Activated CD8-positive, alpha-beta memory T cell treated with anti-CD3 and anti-CD28 coated beads for 4 hours (primary cell): Measurements from ENCODE around the gene POMP.
"Not testable (repeated sequence)": the region's sequence is repeated elsewhere in the genome, so short reads cannot be mapped to it uniquely, and the experiment has no call there.

Experiments used
- DNase-seq, 2 donors: peaks; one replicate each; pipeline ENCODE4 v3.0.0-alpha.2; 2020; ENCODE audit warnings: low read depth in 2 of 2

POMP gene

GRCh38 chr13:28693605-28694491, 34.9 kb downstream of the POMP start:
- DNase-seq: not testable (repeated sequence)

GRCh38 chr13:28697441-28697840, 38.5 kb downstream of the POMP start:
- DNase-seq: no peak

GRCh38 chr13:28699246-28699645, 40.3 kb downstream of the POMP start:
- no peak for DNase-seq

DNA sequence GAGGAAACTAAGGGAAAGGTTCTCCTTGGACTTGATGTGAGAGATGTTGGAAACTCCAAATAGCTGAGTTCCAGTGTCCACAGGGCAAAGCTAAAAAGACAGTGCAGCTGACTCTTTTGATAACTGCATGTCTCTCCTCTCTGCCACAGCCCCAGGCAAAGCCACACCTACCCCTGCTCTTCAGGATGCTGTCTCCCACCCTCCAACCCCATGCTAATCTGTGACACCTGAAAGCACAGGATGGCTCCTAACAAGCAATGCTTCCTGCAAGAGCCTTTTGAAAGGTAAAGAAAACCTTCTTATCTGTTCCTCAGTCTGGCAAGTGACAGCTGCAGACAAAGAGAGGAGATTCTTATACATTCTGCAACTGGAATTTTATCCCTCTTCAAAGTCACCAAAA, 45.4 kb downstream of the POMP start:
- DNase-seq: no peak

GRCh38 chr13:28704919-28705318, 46.0 kb downstream of the POMP start:
- DNase-seq: no peak

- DNase-seq: no peak
These were observed 46.6 kb downstream of the POMP start for GRCh38 chr13:28705461-28706083.

GRCh38 chr13:28707629-28708427, 48.9 kb downstream of the POMP start:
- no peak for DNase-seq

- DNase-seq: no peak
These were observed 51.2 kb downstream of the POMP start for GRCh38 chr13:28710161-28710560.

- no peak for DNase-seq
These were observed 55.7 kb downstream of the POMP start for GRCh38 chr13:28714651-28715050.

DNA sequence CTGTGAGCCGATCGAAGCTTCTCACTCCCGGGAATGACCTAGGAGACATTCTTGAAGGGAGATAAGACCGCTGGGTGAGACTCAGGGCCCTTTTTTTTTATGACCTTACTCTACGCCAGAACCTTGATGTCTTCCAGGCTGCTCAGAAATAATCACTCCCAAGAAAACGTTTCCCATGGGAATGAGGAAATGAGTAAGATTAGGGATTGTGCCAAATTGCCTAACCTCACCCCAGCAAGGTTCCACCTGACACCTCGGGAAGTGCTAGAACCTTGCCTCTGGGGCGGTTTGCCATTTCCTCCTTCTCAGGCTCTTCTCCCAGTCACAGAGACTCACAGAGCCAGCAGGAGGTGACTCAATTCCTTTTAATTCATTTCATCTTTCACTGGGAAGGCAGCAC, 57.6 kb downstream of the POMP start:
- no peak for DNase-seq

- no peak for DNase-seq
These were observed 58.2 kb downstream of the POMP start for GRCh38 chr13:28717170-28717569.

- no peak for DNase-seq
These were observed 59.2 kb downstream of the POMP start for GRCh38 chr13:28718196-28718542.

GRCh38 chr13:28718543-28719226, 59.8 kb downstream of the POMP start, which contains the start of gene SLC46A3:
SLC46A3 (minus strand) TSS chr13:28718970; CDS start chr13:28717998, 972 bp downstream.
- DNase-seq: peak; percentile 93 to 96

DNA sequence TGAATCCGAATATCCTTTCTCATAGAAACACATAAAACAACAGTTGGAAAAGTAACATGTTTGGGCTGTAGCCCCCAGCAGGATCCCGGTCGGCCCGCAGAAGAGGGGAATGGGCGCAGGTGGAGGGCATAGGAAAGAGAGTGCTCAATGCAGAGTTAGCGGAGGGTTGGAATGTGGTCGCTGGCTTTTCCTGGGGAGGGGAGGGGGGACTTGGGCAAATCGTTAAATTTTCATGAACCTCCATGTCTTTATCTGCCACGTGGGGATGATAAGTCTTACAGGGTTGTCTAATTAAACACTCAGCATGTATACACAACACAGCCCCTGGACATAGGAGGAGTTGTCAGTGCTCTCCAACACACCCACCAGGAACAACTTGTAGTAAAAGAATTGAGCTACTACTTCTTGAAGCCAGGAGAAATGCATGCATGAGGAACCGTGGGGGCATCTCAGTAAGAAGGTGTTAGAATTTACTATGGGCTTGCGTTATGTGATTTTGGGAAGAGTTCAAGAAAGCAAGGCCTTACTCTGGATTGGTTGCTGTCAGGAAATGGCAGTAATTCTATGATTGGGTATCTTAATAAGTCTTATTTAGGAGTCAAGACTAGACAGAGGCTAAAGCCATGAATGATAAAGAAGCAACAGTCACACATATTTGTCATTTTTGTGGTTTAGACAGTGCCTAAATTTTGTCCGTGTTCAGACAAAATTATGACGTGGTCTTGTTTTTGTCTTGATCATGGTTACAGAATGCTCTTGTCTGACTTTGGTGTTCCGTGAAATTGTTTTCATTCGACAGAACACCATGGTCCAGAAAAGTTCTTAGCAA, 60.5 kb downstream of the POMP start:
- DNase-seq: no peak

DNA sequence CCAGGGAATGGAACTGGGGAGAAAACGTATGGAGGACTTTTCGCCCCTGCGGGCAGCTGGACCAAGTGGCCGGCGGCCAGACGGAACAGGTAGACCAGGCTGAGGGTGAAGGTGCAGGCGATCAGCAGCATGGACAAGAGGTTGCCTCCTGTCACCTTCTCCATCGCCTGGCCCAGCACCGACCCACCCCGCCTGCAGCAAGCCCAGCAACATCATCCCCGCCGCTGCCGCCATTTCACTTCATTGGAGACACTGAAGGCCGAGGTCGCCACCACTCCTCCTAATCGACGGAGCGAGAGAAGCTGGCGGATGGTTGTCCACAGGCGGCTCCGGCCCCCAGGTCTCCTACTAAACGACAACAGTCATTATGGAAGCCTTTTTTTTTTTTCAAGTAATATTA, 64.9 kb downstream of the POMP start:
- no peak for DNase-seq

- no peak for DNase-seq
These were observed 66.2 kb downstream of the POMP start for GRCh38 chr13:28725046-28725610.
